Gastroesophageal sphincter (tissue), 4 donors: ENCODE results near the gene PLOD3. TPM values are rescaled to one million over a fixed set of nuclear protein-coding genes. Genes with fewer than 3 reads are reported as not detected.
A peak's percentile ranks its signal among the peaks of the same experiment; 100 is the strongest.

ENCODE experiments used
- ATAC-seq: fragments of 150-250 bp; one replicate; pipeline ENCODE4 v1.9.1; 2016; ENCODE audit warnings: mild to moderate bottlenecking, moderate library complexity
- H3K27ac ChIP-seq, 4 donors: fragments of 200-600 bp; sonication (generic) in 3 of 4; 1 replicate in 3 of 4; 2 replicates in 1 of 4; pipeline ENCODE4 v1.5.1; 2016 to 2019
- H3K27me3 ChIP-seq: fragments of 200-600 bp; sonication (generic); one replicate; pipeline ENCODE4 v1.5.1; 2019
- H3K36me3 ChIP-seq, 2 donors: fragments of 200-600 bp; sonication (generic); one replicate each; pipeline ENCODE4 v1.5.1; 2019; ENCODE audit warnings: control low read depth in 1 of 2
- H3K4me1 ChIP-seq, 3 donors: fragments of 200-600 bp; sonication (generic); 1 replicate in 2 of 3; 2 replicates in 1 of 3; pipeline ENCODE4 v1.5.1; 2016 to 2019; ENCODE audit warnings: control low read depth in 2 of 3
- H3K4me3 ChIP-seq, 2 donors: fragments of 200-600 bp; sonication (generic); one replicate each; pipeline ENCODE4 v1.5.1; 2019; ENCODE audit warnings: mild to moderate bottlenecking in 1 of 2, moderate library complexity in 1 of 2
- H3K9me3 ChIP-seq, 3 donors: fragments of 200-600 bp; sonication (generic); one replicate each; pipeline ENCODE4 v1.5.1; 2017 to 2019; ENCODE audit warnings: control low read depth in 2 of 3
- EP300 ChIP-seq: sonication (generic); formaldehyde crosslinking; IDR thresholded peaks from one replicate; pipeline ENCODE4 v1.6.1; 2017; ENCODE audit warnings: antibody characterized with exemption, mild to moderate bottlenecking
- POLR2A ChIP-seq, 2 donors: fragments of 450-650 bp; IDR thresholded peaks; one replicate each; pipeline ENCODE4 v1.6.1; 2017; ENCODE audit warnings: antibody characterized with exemption in 2 of 2, mild to moderate bottlenecking in 2 of 2, moderate library complexity in 1 of 2
- POLR2AphosphoS5 ChIP-seq: sonication (generic); formaldehyde crosslinking; IDR thresholded peaks from one replicate; pipeline ENCODE4 v1.6.1; 2017; ENCODE audit warnings: antibody characterized with exemption
- WGBS, 2 donors: methylation state at CpG; one replicate each; pipeline ENCODE4 v1.1.5; 2018; ENCODE audit warnings: low coverage in 1 of 2; 5-methylcytosine and 5-hydroxymethylcytosine counted together
- total RNA-seq, 4 donors: library from RNA; depleted of rRNA; stranded (reverse); fragments of >200 nt; gene quantifications; one replicate each; pipeline ENCODE4 v1.1.0, GENCODE V29; 2016
- TF ChIP-seq, protein P1 (sequence below), 4 experiments: fragments of 200-600 bp in 2 of 4; fragments of 450-650 bp in 2 of 4; sonication (generic) in 1 of 4; IDR thresholded peaks; one replicate each; pipeline ENCODE4 v1.5.1; 2017 to 2019; ENCODE audit warnings: antibody characterized with exemption in 4 of 4, mild to moderate bottlenecking in 2 of 4, moderate library complexity in 2 of 4

PLOD3 gene
- total RNA-seq, 4 donors from 2014 or later = 35.0 to 51.3 (median 43.6) TPM

DNA sequence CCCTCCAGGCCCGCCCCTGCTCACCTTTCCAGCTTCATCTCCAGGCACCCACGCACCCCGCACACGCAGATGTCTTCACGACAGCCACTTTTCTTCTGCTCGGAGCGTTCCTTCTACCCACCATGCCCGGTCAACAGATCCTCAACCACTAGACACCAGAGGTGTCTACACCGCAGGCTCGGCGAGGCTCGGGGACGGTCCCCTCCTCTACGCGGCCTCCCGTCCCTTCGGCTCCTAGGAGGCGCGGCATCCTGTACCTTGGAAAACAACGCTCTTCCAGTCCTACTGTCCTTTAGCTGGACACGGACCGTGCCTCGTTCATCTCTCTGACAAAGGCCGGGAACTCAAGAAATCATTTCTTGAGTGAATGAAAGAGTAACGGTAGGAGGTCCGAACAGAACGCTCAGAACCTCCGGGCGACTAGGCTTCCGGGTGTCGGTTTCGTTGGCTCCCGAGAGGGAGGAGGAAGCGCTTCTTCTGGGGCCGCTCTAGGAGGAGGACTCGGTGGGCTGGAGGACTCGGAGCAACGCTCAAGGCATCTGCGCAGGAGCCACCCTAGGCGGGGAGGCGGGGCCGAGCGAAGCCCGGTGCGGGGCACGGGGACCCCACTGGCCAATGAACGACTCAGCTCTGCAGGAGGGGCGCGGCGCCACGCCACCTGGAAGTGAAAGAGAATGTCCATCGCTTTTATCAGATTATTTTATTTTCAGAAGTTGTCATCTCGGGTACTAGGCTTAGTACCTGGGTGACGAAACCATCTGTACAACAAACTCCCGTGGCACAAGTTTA is 34.7 kb upstream of the PLOD3 start:
- no peaks in the 10 kb centered on the region for H3K27me3 ChIP-seq
- peak; percentile 100 for ATAC-seq
- no peaks in the 10 kb centered on the region for H3K9me3 ChIP-seq
- H3K36me3 ChIP-seq = peaks cover 0 to 27% of the 10 kb centered on the region in 2 donors
- TF ChIP-seq, protein P1, sequence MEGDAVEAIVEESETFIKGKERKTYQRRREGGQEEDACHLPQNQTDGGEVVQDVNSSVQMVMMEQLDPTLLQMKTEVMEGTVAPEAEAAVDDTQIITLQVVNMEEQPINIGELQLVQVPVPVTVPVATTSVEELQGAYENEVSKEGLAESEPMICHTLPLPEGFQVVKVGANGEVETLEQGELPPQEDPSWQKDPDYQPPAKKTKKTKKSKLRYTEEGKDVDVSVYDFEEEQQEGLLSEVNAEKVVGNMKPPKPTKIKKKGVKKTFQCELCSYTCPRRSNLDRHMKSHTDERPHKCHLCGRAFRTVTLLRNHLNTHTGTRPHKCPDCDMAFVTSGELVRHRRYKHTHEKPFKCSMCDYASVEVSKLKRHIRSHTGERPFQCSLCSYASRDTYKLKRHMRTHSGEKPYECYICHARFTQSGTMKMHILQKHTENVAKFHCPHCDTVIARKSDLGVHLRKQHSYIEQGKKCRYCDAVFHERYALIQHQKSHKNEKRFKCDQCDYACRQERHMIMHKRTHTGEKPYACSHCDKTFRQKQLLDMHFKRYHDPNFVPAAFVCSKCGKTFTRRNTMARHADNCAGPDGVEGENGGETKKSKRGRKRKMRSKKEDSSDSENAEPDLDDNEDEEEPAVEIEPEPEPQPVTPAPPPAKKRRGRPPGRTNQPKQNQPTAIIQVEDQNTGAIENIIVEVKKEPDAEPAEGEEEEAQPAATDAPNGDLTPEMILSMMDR (IDR thresholded peaks at IDR 0.05) = no peak
- TF ChIP-seq EP300 (no peak), POLR2A (IDR thresholded peaks at IDR 0.05) (peak in 1 of 2 donors; percentile 33), POLR2AphosphoS5 (peak; percentile 49)
- H3K27ac ChIP-seq = peak overlapping the region; percentile 15 to 85 (median 79)
- peak overlapping the region; percentile 90 to 94 for H3K4me3 ChIP-seq
- WGBS, 2 donors = 2% methylated on average over 10 to 15 of the region's 55 CpGs
- peaks cover 0 to 28% (median 14%) of the 10 kb centered on the region in 3 donors for H3K4me1 ChIP-seq

DNA sequence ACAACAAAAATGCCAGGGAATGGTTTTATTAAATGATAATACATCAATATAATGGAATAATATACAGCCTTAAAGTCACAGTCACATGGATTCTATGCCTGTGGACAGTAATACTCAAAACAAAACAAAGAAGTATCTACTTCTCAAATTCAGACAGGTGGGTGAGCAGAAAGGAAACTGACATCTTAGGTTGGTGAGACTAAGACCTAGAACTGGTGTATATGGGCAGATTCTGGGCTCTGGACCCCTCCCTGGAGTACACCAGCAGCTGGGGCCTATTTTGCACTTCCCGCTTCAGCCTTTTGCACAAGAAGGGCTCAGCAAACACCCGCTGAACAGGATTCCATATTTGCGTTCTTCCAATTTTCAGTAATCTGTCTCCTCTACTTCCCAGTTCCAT is 32.9 kb upstream of the PLOD3 start:
- H3K4me1 ChIP-seq = peaks cover 0 to 44% (median 20%) of the 10 kb centered on the region in 3 donors
- no peak for TF ChIP-seq POLR2AphosphoS5
- no peak for TF ChIP-seq POLR2A (IDR thresholded peaks at IDR 0.05)
- TF ChIP-seq EP300 = no peak
- TF ChIP-seq, protein P1 (IDR thresholded peaks at IDR 0.05) = no peak
- no peaks in the 10 kb centered on the region for H3K27me3 ChIP-seq
- whole genome bisulfite sequencing, 2 donors = 88 to 92% methylated on average over 3 of the region's 3 CpGs
- no peak overlapping the region for H3K4me3 ChIP-seq
- H3K27ac ChIP-seq = no peak overlapping the region
- no peak for ATAC-seq
- H3K9me3 ChIP-seq = no peaks in the 10 kb centered on the region
- peaks cover 0 to 29% of the 10 kb centered on the region in 2 donors for H3K36me3 ChIP-seq

DNA sequence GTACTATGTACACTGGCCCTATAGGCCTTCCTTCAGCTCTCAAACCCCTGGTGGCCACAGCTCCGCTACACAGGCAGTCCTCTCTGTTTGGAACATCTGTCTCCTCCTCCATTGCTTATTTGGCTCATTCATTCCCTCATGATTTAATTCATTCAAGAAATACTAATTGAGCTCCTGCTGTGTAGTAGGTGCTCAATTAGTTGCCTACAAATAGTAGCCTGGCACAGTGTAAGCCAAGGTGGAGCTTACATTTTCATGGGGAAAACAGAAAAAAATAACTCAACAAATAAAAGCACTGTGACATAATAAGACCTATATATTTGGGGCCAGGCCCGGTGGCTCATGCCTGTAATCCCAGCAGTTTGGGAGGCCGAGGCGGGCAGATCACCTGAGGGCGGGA is 30.9 kb upstream of the PLOD3 start:
- WGBS, 2 donors = 89% methylated on average over 5 of the region's 5 CpGs
- peaks cover 0 to 57% (median 25%) of the 10 kb centered on the region in 3 donors for H3K4me1 ChIP-seq

DNA sequence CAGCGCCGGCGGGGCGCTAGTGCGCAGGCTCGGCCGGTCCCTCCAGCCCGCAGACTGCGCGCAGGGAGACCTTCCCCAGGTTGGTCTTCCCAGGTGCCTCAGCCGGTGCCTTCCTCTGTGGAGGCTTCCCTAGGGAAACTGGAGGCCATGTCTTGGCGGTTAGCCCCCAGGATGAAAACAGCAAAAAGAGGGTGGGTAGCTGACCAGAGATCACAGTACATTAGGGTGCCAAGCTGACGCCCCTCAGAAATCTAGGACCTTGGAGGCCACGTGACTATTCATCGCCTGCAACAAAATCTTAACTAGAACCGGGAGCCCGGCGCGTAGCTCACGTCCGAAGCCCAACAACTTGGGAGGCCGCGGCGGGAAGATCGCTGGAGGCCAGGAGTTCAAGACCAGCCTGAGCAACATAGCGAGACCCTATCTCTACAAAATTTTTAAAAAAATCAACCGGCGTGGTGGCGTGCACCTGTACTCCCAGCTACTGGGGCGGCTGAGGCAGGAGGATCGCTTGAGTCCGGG is 27.8 kb upstream of the PLOD3 start:
- Histone ChIP-seq H3K9me3 (no peaks in the 10 kb centered on the region), H3K27ac (peak overlapping the region; percentile 79 to 98 (median 93)), H3K4me1 (peaks cover 0 to 65% (median 15%) of the 10 kb centered on the region in 3 donors), H3K4me3 (peak overlapping the region; percentile 53 to 85), H3K27me3 (no peaks in the 10 kb centered on the region), H3K36me3 (peaks cover 0 to 50% of the 10 kb centered on the region in 2 donors)
- 57 to 94% methylated on average over 7 to 13 of the region's 32 CpGs for WGBS, 2 donors
- ATAC-seq = no peak
- TF ChIP-seq POLR2AphosphoS5 = no peak
- no peak for TF ChIP-seq POLR2A (IDR thresholded peaks at IDR 0.05)
- TF ChIP-seq, protein P1 (IDR thresholded peaks at IDR 0.05) = no peak
- TF ChIP-seq EP300 = no peak

More for the DNA sequence above, 30.9 kb upstream of the PLOD3 start:
- Histone ChIP-seq H3K27me3 (no peaks in the 10 kb centered on the region), H3K4me3 (no peak overlapping the region), H3K9me3 (no peaks in the 10 kb centered on the region), H3K27ac (no peak overlapping the region), H3K36me3 (peaks cover 0 to 30% of the 10 kb centered on the region in 2 donors)
- ATAC-seq = no peak
- TF ChIP-seq POLR2AphosphoS5 = no peak
- TF ChIP-seq, protein P1 (IDR thresholded peaks at IDR 0.05) = no peak
- no peak for TF ChIP-seq POLR2A (IDR thresholded peaks at IDR 0.05)
- TF ChIP-seq EP300 = no peak
